NCI-H2107 treated with DMSO at 0.1 percent for 48 hours (cell line): ENCODE measurements around the gene SMG6.

Experiments used
- DNase-seq: peaks from one replicate; lab custom pipeline; 2025; ENCODE audit not compliant: unreplicated experiment; lab: John Stamatoyannopoulos, UW

Gene SMG6

GRCh38 chr17:2053380-2054261, 250.0 kb downstream of the SMG6 start:
- DNase-seq = peak; percentile 3

GRCh38 chr17:2051933-2052559, 251.5 kb downstream of the SMG6 start:
- DNase-seq = no peak

GRCh38 chr17:2051061-2051932, 252.3 kb downstream of the SMG6 start:
- DNase-seq = no peak

- DNase-seq = no peak
Observed at GRCh38 chr17:2050300-2051060, 253.1 kb downstream of the SMG6 start.

- DNase-seq = peak; percentile 30
Observed at GRCh38 chr17:2049333-2050299, 254.0 kb downstream of the SMG6 start.

GRCh38 chr17:2048805-2049204, 254.8 kb downstream of the SMG6 start:
- no peak for DNase-seq

GRCh38 chr17:2047590-2047989, 256.0 kb downstream of the SMG6 start:
- DNase-seq = no peak

GRCh38 chr17:2044263-2044894, 259.2 kb downstream of the SMG6 start:
- no peak for DNase-seq

GRCh38 chr17:2043785-2044184, 259.8 kb downstream of the SMG6 start:
- no peak for DNase-seq

- DNase-seq = no peak
Observed at GRCh38 chr17:2042933-2043332, 260.7 kb downstream of the SMG6 start.

- DNase-seq = no peak
Observed at GRCh38 chr17:2042390-2042847, 261.2 kb downstream of the SMG6 start.

GRCh38 chr17:2041561-2042389, 261.8 kb downstream of the SMG6 start, which contains the start of gene OVCA2:
Gene OVCA2 (plus strand): TSS chr17:2042022. CDS start chr17:2042048, 26 bp downstream.
- DNase-seq = peak; percentile 70

GRCh38 chr17:2040942-2041560, 262.5 kb downstream of the SMG6 start:
- DNase-seq = no peak

GRCh38 chr17:2040219-2040827, 263.3 kb downstream of the SMG6 start:
- no peak for DNase-seq

- DNase-seq = no peak
Observed at GRCh38 chr17:2037155-2037554, 266.4 kb downstream of the SMG6 start.

GRCh38 chr17:2035541-2036488, 267.8 kb downstream of the SMG6 start:
- DNase-seq = no peak
